Islet precursor cell (in vitro differentiated cells): ENCODE results near the gene KRT27.
"Not testable (repeated sequence)": the region's sequence is repeated elsewhere in the genome, so short reads cannot be mapped to it uniquely, and the experiment has no call there.

ENCODE experiments used
- DNase-seq: peaks from one replicate; pipeline ENCODE4 v3.0.0-alpha.2; 2018

The KRT27 gene

GRCh38 chr17:40750391-40750790, 32.0 kb downstream of the KRT27 start:
- DNase-seq, result no peak

- DNase-seq, result not testable (repeated sequence)
Measured at GRCh38 chr17:40748666-40749065, 33.7 kb downstream of the KRT27 start.

DNA sequence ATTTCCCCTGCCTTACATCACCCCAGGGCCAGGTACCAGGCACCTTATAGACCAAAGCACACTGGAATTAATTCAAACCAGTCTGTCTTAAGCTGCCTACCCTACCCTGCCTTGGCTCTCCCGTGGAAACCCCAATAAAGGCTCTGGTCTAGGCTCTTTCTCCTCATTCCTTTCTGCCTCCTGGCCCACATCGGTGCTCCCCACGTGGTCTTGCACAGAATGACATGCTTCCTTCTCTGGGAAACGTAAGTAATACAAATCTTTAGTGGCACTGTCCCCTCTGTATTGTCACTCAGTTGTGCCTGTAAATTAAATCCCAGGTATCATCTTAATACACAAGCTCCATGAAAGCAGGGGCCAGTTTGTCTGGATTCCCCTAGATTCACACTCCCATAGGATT, 43.8 kb downstream of the KRT27 start:
- DNase-seq, result no peak

DNA sequence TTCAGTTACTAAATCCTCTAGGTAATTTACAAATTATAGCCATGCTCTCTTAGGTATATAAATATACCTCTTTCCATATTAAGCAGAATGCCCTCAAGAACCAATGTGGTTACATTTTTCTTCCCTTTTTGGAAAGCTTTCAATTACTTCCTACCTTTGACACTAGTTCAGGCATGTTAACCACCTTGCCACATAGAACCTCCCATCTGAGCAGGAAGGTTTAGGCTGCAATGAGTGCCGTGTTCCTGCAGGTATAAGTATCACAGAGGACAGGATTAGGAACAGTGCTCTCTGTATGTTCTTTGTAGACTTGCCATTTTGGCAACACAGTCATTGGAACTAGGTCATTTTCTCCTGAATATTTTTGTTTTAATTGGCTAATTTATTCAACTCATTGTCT, 47.3 kb downstream of the KRT27 start:
- DNase-seq, result no peak

- DNase-seq, result no peak
Measured at GRCh38 chr17:40734018-40734417, 48.3 kb downstream of the KRT27 start.

- DNase-seq, result no peak
Measured at GRCh38 chr17:40730970-40731369, 51.4 kb downstream of the KRT27 start.

DNA sequence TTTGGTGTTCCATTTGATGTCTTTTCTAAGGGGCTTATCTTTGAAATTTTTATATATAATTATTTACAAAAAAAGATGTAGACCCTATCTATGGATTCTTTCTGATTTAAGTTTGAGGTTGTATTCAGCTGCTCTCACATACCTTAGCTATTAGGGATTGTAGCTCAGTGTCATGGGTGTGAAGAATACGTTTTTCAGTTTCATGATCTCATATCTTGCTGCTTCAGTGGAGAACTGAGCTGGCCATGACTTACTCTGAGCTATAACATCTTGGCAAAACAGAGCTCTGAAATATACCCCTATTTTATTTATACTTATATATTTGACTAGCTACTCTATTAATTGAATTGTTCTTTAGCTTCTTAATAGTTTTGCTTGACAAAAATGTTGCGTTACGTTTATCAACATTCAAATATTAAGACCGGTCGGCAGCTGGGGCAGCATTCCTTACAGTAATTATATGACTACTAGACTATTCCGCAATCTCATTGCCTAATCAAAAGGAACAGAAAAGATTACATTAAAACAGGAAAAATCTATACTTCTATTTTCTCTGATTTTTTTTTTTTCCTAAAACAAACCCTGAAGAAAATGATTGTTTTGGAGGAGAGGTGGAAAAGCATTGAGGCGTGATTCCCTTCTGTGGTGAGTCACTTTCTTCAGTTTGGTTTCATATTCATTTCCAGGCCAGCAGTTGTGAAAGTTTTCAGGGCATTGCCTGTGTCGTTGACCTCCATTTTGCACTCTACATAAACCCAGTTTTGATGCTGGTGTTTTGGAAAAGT, 54.7 kb downstream of the KRT27 start:
- no peak for DNase-seq

GRCh38 chr17:40726919-40727318, 55.4 kb downstream of the KRT27 start:
- no peak for DNase-seq
